ENCODE measurements around the gene IDE.
"Not testable (repeated sequence)": the region's sequence is repeated elsewhere in the genome, so short reads cannot be mapped to it uniquely, and the experiment has no call there.

The IDE gene

GRCh38 chr10:92573798-92574547, at the start of gene IDE:
Gene IDE, minus strand, starts transcription at chr10:92574093. Its CDS starts 74 bp downstream, at chr10:92574019.
- DNase-seq (ENCODE audit: low read depth in 2 of 2) = peak; percentile 46 to 53

GRCh38 chr10:92619368-92619767, 45.5 kb upstream of the IDE start:
- DNase-seq (ENCODE audit: low read depth in 2 of 2) = no peak

GRCh38 chr10:92615515-92615914, 41.6 kb upstream of the IDE start:
- DNase-seq (ENCODE audit: low read depth in 2 of 2) = no peak

- DNase-seq (ENCODE audit: low read depth in 2 of 2) = no peak
Measured at GRCh38 chr10:92604841-92605240, 30.9 kb upstream of the IDE start.

- no peak for DNase-seq (ENCODE audit: low read depth in 2 of 2)
Measured at GRCh38 chr10:92598321-92598720, 24.4 kb upstream of the IDE start.

- DNase-seq (ENCODE audit: low read depth in 2 of 2) = no peak
Measured at GRCh38 chr10:92595505-92595904, 21.6 kb upstream of the IDE start.

- no peak for DNase-seq (ENCODE audit: low read depth in 2 of 2)
Measured at GRCh38 chr10:92593619-92594588, 20.0 kb upstream of the IDE start.

GRCh38 chr10:92592761-92593618, 19.1 kb upstream of the IDE start, which contains the start of gene KIF11:
Gene KIF11, plus strand, starts transcription at chr10:92593130. Its CDS starts 246 bp downstream, at chr10:92593376.
- peak; percentile 83 to 95 for DNase-seq (ENCODE audit: low read depth in 2 of 2)

GRCh38 chr10:92591550-92592022, 17.7 kb upstream of the IDE start:
- peak; percentile 65 to 70 for DNase-seq (ENCODE audit: low read depth in 2 of 2)

GRCh38 chr10:92590623-92591549, 17.0 kb upstream of the IDE start:
- DNase-seq (ENCODE audit: low read depth in 2 of 2) = no peak

- not testable (repeated sequence) for DNase-seq (ENCODE audit: low read depth in 2 of 2)
Measured at GRCh38 chr10:92582347-92582746, 8.5 kb upstream of the IDE start.

- no peak for DNase-seq (ENCODE audit: low read depth in 2 of 2)
Measured at GRCh38 chr10:92575961-92576360, 2.1 kb upstream of the IDE start.

GRCh38 chr10:92574548-92575261, 812 bp upstream of the IDE start:
- DNase-seq (ENCODE audit: low read depth in 2 of 2) = no peak

- no peak for DNase-seq (ENCODE audit: low read depth in 2 of 2)
Measured at GRCh38 chr10:92573091-92573797, 649 bp downstream of the IDE start.

- no peak for DNase-seq (ENCODE audit: low read depth in 2 of 2)
Measured at GRCh38 chr10:92572362-92573090, 1.4 kb downstream of the IDE start.

- no peak for DNase-seq (ENCODE audit: low read depth in 2 of 2)
Measured at GRCh38 chr10:92571649-92572048, 2.2 kb downstream of the IDE start.

- DNase-seq (ENCODE audit: low read depth in 2 of 2) = not testable (repeated sequence)
Measured at GRCh38 chr10:92569663-92570062, 4.2 kb downstream of the IDE start.

GRCh38 chr10:92569071-92569470, 4.8 kb downstream of the IDE start:
- DNase-seq (ENCODE audit: low read depth in 2 of 2) = no peak
